GM23338 (cell line): Measurements from ENCODE around the gene PARVA. TPM values are rescaled to one million over a fixed set of nuclear protein-coding genes. Genes with fewer than 3 reads are reported as not detected.

Experiments
- ATAC-seq: fragments of 200-7000 bp; cut with Tn5 transposase; 3 replicates; pipeline ENCODE4 v1.9.1; 2020
- DNase-seq: peaks from one replicate; pipeline ENCODE4 v3.0.0-alpha.2; 2015; ENCODE audit warnings: low spot score
- H2AFZ ChIP-seq: fragments of 200-600 bp; sonication (generic); 2 replicates; pipeline ENCODE4 v1.8.0; 2016; ENCODE audit warnings: antibody characterized with exemption, mild to moderate bottlenecking, moderate library complexity
- H3F3A ChIP-seq: fragments of 200-600 bp; sonication (generic); replicated peaks from 2 replicates; pipeline ENCODE4 v1.8.0; 2017; ENCODE audit warnings: antibody characterized with exemption, mixed run types, low read depth
- H3K27ac ChIP-seq: fragments of 200-600 bp; sonication (generic); 2 replicates; pipeline ENCODE4 v1.6.1; 2016; ENCODE audit warnings: low read depth
- H3K27me3 ChIP-seq: fragments of 200-600 bp; sonication (generic); 2 replicates; pipeline ENCODE4 v1.8.0; 2016; ENCODE audit warnings: mild to moderate bottlenecking, mixed run types, moderate library complexity; ENCODE audit not compliant: insufficient read depth
- H3K36me3 ChIP-seq: fragments of 200-600 bp; sonication (generic); 2 replicates; pipeline ENCODE4 v1.8.0; 2016; ENCODE audit warnings: mild to moderate bottlenecking; ENCODE audit not compliant: insufficient read depth
- H3K4me1 ChIP-seq: fragments of 200-600 bp; sonication (generic); 2 replicates; pipeline ENCODE4 v1.8.0; 2016; ENCODE audit warnings: mild to moderate bottlenecking, moderate library complexity; ENCODE audit not compliant: insufficient read depth
- H3K4me2 ChIP-seq: fragments of 200-600 bp; sonication (generic); 2 replicates; pipeline ENCODE4 v1.7.1; 2017; ENCODE audit warnings: mixed run types
- H3K4me3 ChIP-seq: fragments of 200-600 bp; sonication (generic); 2 replicates; pipeline ENCODE4 v1.6.1; 2016; ENCODE audit warnings: mixed run types
- H3K79me2 ChIP-seq: fragments of 200-600 bp; sonication (generic); replicated peaks from 2 replicates; pipeline ENCODE4 v1.8.0; 2017; ENCODE audit warnings: mild to moderate bottlenecking; ENCODE audit not compliant: insufficient read depth
- H3K9me2 ChIP-seq: fragments of 200-600 bp; sonication (generic); 2 replicates; pipeline ENCODE4 v1.8.0; 2017; ENCODE audit not compliant: insufficient read depth
- H4K20me1 ChIP-seq: fragments of 200-600 bp; sonication (generic); replicated peaks from 2 replicates; pipeline ENCODE4 v1.8.0; 2017; ENCODE audit warnings: mild to moderate bottlenecking; ENCODE audit not compliant: insufficient read depth
- H3K27ac Mint-ChIP-seq: 2 replicates; pipeline ENCODE4 v1.8.0; 2020; ENCODE audit warnings: inconsistent platforms, mild to moderate bottlenecking, moderate library complexity, mixed read lengths
- H3K27me3 Mint-ChIP-seq: 3 replicates; pipeline ENCODE4 v1.8.0; 2022; ENCODE audit warnings: low read depth, mild to moderate bottlenecking, moderate library complexity, mixed read lengths, inconsistent platforms; ENCODE audit not compliant: insufficient read depth, poor library complexity
- H3K36me3 Mint-ChIP-seq: 3 replicates; pipeline ENCODE4 v1.8.0; 2021; ENCODE audit warnings: low read depth, mild to moderate bottlenecking, inconsistent platforms, moderate library complexity, mixed read lengths
- H3K4me1 Mint-ChIP-seq: 3 replicates; pipeline ENCODE4 v1.8.0; 2020; ENCODE audit warnings: mild to moderate bottlenecking, inconsistent platforms, mixed read lengths
- H3K4me3 Mint-ChIP-seq: 3 replicates; pipeline ENCODE4 v1.8.0; 2021; ENCODE audit warnings: moderate library complexity, mild to moderate bottlenecking, inconsistent platforms, mixed read lengths
- H3K9me3 Mint-ChIP-seq: 3 replicates; pipeline ENCODE4 v1.8.0; 2020; ENCODE audit warnings: moderate library complexity, mild to moderate bottlenecking, inconsistent platforms, mixed read lengths
- EZH2phosphoT487 ChIP-seq: fragments of 200-600 bp; sonication (generic); IDR thresholded peaks from one replicate; pipeline ENCODE4 v1.8.1; 2018; ENCODE audit warnings: antibody characterized with exemption; ENCODE audit not compliant: unreplicated experiment
- JUNB ChIP-seq: IDR thresholded peaks from one replicate; pipeline ENCODE4 v1.6.1; 2016; ENCODE audit warnings: antibody characterized with exemption; ENCODE audit not compliant: unreplicated experiment
- NANOG ChIP-seq: IDR thresholded peaks from 2 replicates; pipeline ENCODE4 v1.6.1; 2016; ENCODE audit warnings: antibody characterized with exemption, borderline replicate concordance
- STAT1 ChIP-seq: IDR thresholded peaks from one replicate; pipeline ENCODE4 v1.6.1; 2016; ENCODE audit warnings: antibody characterized with exemption; ENCODE audit not compliant: unreplicated experiment
- ZNF114 ChIP-seq: fragments of 250-450 bp; sonication (Bioruptor Pico); IDR thresholded peaks from 2 replicates; pipeline ENCODE4 v1.5.0; 2020; ENCODE audit warnings: mild to moderate bottlenecking, moderate library complexity
- ZNF331 ChIP-seq: fragments of 250-450 bp; sonication (Bioruptor Pico); IDR thresholded peaks from 2 replicates; pipeline ENCODE4 v1.5.0; 2020; ENCODE audit warnings: low read depth, mild to moderate bottlenecking, moderate library complexity
- polyA plus RNA-seq: library from polyadenylated mRNA; unstranded; fragments of >200 nt; fragmentation: Nextera tagmentation; extraction: Ambion mirVana; gene quantifications from 2 replicates; pipeline ENCODE4 v1.2.1, GENCODE V29; 2016
- total RNA-seq: library from RNA; depleted of rRNA; stranded (reverse); fragments of >200 nt; shearing (Covaris generic); gene quantifications from 2 replicates; pipeline ENCODE4 v1.2.3, GENCODE V29; 2014
- TF ChIP-seq, protein P1 (sequence below), 2 experiments: fragments of 200-600 bp in 1 of 2; sonication (generic) in 1 of 2; conservative IDR thresholded peaks; 2 replicates each; pipeline versions ENCODE4 v1.5.1 to v1.6.1; 2016 to 2017; ENCODE audit warnings: antibody characterized with exemption in 2 of 2, low read depth in 2 of 2, mild to moderate bottlenecking in 2 of 2, moderate library complexity in 1 of 2
- TF ChIP-seq, protein P2 (sequence below): fragments of 250-450 bp; sonication (Bioruptor Pico); IDR thresholded peaks from 2 replicates; pipeline ENCODE4 v1.5.0; 2020; ENCODE audit warnings: mild to moderate bottlenecking, moderate library complexity

The PARVA gene
- total and polyA plus RNA-seq, 2 experiments from 2014 or later = 5.8 to 6.9 TPM

DNA sequence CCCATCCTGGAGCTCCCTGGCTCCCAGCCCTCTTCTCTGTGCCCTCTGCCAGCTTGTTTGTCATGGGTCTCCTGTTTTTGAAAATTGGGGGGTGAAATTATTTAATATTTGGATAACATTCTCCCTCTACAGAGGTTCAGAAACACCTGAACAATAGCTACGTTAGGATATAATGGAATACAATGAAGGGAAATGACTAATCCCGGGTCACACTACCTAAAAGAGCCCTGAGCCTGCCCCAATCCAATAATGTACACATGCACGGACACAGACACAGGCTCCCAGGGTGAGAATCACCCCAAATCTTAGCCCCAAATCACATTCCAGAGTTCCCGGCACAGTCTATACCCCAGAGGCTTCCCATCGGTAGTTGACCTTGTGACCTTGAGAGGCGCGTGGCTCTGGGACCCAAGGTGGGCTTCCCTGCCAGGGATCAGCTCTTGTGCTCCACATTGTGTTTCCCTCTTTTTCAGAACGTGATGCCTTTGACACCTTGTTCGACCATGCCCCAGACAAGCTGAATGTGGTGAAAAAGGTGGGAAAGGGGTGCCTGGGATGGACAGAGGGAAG lies 135.5 kb downstream of the PARVA start:
- DNase-seq = no peak

DNA sequence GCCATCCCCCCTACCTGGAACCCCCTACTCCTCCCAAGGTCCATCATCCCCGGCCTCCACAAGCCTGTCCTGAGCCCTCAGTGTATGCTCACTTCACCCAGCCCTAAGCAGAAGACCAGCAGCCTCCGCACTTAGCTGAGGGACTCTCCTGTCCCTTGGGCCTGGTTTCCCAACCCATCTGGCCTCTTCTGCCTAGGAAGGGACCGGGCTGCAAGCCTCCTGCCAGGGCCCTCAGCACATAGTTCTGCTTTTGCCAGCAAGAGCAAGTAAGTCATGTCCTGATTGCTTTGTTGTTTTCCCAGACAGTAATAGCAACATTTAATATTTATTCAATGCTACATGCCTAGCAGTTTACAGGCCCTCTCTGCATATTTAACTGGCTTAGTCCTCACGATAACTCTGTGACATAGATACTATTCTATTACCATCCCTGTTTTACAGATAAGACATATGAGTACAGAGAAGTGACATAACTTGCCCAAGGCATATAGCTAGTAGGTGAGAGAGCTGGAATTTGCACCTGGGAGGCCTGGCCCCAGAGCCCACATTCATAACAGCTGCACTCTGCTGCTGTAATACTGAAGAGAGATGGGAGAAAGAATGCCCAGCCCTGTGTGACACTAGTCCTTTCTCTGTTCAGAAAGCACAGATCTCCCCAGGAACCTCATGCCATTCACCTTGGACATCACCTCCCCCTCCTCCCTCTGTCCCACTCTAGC lies 139.2 kb downstream of the PARVA start:
- no peak overlapping the region for H3K27ac Mint-ChIP-seq

More for the DNA sequence above, 135.5 kb downstream of the PARVA start:
- Mint-ChIP-seq H3K36me3 (no peaks in the 10 kb centered on the region), H3K27me3 (peaks cover 10% of the 10 kb centered on the region), H3K4me3 (no peak overlapping the region), H3K27ac (no peak overlapping the region), H3K4me1 (peaks cover 8% of the 10 kb centered on the region), H3K9me3 (no peaks in the 10 kb centered on the region)
- TF ChIP-seq, protein P1, sequence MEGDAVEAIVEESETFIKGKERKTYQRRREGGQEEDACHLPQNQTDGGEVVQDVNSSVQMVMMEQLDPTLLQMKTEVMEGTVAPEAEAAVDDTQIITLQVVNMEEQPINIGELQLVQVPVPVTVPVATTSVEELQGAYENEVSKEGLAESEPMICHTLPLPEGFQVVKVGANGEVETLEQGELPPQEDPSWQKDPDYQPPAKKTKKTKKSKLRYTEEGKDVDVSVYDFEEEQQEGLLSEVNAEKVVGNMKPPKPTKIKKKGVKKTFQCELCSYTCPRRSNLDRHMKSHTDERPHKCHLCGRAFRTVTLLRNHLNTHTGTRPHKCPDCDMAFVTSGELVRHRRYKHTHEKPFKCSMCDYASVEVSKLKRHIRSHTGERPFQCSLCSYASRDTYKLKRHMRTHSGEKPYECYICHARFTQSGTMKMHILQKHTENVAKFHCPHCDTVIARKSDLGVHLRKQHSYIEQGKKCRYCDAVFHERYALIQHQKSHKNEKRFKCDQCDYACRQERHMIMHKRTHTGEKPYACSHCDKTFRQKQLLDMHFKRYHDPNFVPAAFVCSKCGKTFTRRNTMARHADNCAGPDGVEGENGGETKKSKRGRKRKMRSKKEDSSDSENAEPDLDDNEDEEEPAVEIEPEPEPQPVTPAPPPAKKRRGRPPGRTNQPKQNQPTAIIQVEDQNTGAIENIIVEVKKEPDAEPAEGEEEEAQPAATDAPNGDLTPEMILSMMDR (conservative IDR thresholded peaks at IDR 0.05; ENCODE audit: low read depth in 2 of 2) = no peak
- no peak for TF ChIP-seq ZNF331 (CRISPR knock-in tag)
- TF ChIP-seq NANOG = no peak
- no peak for TF ChIP-seq JUNB
- no peak for TF ChIP-seq EZH2phosphoT487
- TF ChIP-seq STAT1 = no peak
- Histone ChIP-seq H3K4me1 (peaks cover 7% of the 10 kb centered on the region; the same call in 1 of the 2 replicates), H3K4me2 (no peak overlapping the region), H3K9me2 (no peaks in the 10 kb centered on the region), H4K20me1 (no peaks in the 10 kb centered on the region), H3K79me2 (no peaks in the 10 kb centered on the region), H2AFZ (no peak overlapping the region), H3F3A (no peaks in the 10 kb centered on the region), H3K27me3 (no peaks in the 10 kb centered on the region), H3K36me3 (no peaks in the 10 kb centered on the region), H3K27ac (no peak overlapping the region), H3K4me3 (no peak overlapping the region)
- no peak for ATAC-seq

More for the DNA sequence above, 139.2 kb downstream of the PARVA start:
- H3K27me3 ChIP-seq = no peaks in the 10 kb centered on the region
- no peak for DNase-seq
- no peaks in the 10 kb centered on the region for H3K36me3 ChIP-seq
- no peak for ATAC-seq
- H3F3A ChIP-seq = no peaks in the 10 kb centered on the region
- no peak overlapping the region for H3K4me2 ChIP-seq
- no peak overlapping the region for H3K27ac ChIP-seq
- no peak overlapping the region for H2AFZ ChIP-seq
- no peak for TF ChIP-seq ZNF114 (CRISPR knock-in tag)
- TF ChIP-seq, protein P2, sequence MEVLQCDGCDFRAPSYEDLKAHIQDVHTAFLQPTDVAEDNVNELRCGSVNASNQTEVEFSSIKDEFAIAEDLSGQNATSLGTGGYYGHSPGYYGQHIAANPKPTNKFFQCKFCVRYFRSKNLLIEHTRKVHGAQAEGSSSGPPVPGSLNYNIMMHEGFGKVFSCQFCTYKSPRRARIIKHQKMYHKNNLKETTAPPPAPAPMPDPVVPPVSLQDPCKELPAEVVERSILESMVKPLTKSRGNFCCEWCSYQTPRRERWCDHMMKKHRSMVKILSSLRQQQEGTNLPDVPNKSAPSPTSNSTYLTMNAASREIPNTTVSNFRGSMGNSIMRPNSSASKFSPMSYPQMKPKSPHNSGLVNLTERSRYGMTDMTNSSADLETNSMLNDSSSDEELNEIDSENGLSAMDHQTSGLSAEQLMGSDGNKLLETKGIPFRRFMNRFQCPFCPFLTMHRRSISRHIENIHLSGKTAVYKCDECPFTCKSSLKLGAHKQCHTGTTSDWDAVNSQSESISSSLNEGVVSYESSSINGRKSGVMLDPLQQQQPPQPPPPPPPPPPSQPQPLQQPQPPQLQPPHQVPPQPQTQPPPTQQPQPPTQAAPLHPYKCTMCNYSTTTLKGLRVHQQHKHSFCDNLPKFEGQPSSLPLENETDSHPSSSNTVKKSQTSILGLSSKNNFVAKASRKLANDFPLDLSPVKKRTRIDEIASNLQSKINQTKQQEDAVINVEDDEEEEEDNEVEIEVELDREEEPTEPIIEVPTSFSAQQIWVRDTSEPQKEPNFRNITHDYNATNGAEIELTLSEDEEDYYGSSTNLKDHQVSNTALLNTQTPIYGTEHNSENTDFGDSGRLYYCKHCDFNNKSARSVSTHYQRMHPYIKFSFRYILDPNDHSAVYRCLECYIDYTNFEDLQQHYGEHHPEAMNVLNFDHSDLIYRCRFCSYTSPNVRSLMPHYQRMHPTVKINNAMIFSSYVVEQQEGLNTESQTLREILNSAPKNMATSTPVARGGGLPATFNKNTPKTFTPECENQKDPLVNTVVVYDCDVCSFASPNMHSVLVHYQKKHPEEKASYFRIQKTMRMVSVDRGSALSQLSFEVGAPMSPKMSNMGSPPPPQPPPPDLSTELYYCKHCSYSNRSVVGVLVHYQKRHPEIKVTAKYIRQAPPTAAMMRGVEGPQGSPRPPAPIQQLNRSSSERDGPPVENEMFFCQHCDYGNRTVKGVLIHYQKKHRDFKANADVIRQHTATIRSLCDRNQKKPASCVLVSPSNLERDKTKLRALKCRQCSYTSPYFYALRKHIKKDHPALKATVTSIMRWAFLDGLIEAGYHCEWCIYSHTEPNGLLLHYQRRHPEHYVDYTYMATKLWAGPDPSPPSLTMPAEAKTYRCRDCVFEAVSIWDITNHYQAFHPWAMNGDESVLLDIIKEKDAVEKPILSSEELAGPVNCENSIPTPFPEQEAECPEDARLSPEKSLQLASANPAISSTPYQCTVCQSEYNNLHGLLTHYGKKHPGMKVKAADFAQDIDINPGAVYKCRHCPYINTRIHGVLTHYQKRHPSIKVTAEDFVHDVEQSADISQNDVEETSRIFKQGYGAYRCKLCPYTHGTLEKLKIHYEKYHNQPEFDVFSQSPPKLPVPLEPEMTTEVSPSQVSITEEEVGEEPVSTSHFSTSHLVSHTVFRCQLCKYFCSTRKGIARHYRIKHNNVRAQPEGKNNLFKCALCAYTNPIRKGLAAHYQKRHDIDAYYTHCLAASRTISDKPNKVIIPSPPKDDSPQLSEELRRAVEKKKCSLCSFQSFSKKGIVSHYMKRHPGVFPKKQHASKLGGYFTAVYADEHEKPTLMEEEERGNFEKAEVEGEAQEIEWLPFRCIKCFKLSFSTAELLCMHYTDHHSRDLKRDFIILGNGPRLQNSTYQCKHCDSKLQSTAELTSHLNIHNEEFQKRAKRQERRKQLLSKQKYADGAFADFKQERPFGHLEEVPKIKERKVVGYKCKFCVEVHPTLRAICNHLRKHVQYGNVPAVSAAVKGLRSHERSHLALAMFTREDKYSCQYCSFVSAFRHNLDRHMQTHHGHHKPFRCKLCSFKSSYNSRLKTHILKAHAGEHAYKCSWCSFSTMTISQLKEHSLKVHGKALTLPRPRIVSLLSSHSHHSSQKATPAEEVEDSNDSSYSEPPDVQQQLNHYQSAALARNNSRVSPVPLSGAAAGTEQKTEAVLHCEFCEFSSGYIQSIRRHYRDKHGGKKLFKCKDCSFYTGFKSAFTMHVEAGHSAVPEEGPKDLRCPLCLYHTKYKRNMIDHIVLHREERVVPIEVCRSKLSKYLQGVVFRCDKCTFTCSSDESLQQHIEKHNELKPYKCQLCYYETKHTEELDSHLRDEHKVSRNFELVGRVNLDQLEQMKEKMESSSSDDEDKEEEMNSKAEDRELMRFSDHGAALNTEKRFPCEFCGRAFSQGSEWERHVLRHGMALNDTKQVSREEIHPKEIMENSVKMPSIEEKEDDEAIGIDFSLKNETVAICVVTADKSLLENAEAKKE (CRISPR knock-in tag) = no peak
- no peak for TF ChIP-seq ZNF331 (CRISPR knock-in tag)
- TF ChIP-seq STAT1 = no peak
- Mint-ChIP-seq H3K4me1 (no peaks in the 10 kb centered on the region; the same call in 2 of the 3 replicates), H3K27me3 (peaks cover 13% of the 10 kb centered on the region), H3K36me3 (no peaks in the 10 kb centered on the region), H3K4me3 (no peak overlapping the region), H3K9me3 (no peaks in the 10 kb centered on the region)
- H3K79me2 ChIP-seq = no peaks in the 10 kb centered on the region
- H3K4me3 ChIP-seq = no peak overlapping the region
- H3K9me2 ChIP-seq = no peaks in the 10 kb centered on the region
- H3K4me1 ChIP-seq = no peaks in the 10 kb centered on the region
- no peaks in the 10 kb centered on the region for H4K20me1 ChIP-seq
